Lower leg skin (tissue), 3 donors: ENCODE data around the gene NRGN.

Experiments used
- POLR2A ChIP-seq, 2 donors: fragments of 450-650 bp; IDR thresholded peaks; one replicate each; pipeline ENCODE4 v1.6.1; 2016 to 2017; ENCODE audit warnings: antibody characterized with exemption in 2 of 2, mild to moderate bottlenecking in 1 of 2, moderate library complexity in 1 of 2
- TF ChIP-seq, protein P1 (sequence below), 3 donors: fragments of 450-650 bp; IDR thresholded peaks; one replicate each; pipeline ENCODE4 v1.5.1; 2016; ENCODE audit warnings: antibody characterized with exemption in 3 of 3, mild to moderate bottlenecking in 3 of 3, moderate library complexity in 2 of 3

DNA sequence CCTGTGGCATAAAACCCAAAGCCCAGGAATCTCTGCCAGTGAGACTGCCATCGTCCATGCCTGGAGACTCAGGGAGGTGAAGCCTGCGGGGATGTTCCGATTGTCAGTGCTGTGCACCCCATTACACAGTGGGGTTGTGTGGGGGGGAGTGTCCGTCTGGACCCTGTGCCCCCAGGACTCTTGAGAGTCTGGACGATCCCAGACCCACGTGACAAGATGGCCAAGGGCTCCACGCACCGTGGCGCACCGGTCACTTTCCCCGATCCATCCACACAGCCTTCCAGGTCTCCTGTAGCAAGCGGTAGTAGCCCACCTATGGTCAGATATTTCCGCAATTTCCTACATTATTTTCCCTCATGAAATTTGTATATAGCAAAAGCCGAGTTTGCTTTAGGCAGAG lies 20.9 kb upstream of the NRGN start:
- TF ChIP-seq, protein P1, sequence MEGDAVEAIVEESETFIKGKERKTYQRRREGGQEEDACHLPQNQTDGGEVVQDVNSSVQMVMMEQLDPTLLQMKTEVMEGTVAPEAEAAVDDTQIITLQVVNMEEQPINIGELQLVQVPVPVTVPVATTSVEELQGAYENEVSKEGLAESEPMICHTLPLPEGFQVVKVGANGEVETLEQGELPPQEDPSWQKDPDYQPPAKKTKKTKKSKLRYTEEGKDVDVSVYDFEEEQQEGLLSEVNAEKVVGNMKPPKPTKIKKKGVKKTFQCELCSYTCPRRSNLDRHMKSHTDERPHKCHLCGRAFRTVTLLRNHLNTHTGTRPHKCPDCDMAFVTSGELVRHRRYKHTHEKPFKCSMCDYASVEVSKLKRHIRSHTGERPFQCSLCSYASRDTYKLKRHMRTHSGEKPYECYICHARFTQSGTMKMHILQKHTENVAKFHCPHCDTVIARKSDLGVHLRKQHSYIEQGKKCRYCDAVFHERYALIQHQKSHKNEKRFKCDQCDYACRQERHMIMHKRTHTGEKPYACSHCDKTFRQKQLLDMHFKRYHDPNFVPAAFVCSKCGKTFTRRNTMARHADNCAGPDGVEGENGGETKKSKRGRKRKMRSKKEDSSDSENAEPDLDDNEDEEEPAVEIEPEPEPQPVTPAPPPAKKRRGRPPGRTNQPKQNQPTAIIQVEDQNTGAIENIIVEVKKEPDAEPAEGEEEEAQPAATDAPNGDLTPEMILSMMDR (IDR thresholded peaks at IDR 0.05) = no peak
- TF ChIP-seq POLR2A (IDR thresholded peaks at IDR 0.05) = no peak
